HL-60/S4 treated with phorbol 12-myristate 13-acetate at 8.2 ng/mL for 4 days and 3 days (cell line): Measurements from ENCODE around the gene ELMO1.
"Not testable (repeated sequence)": the region's sequence is repeated elsewhere in the genome, so short reads cannot be mapped to it uniquely, and the experiment has no call there.

Experiments used
- in situ Hi-C: fragments of 300-500 bp; cut with MboI; formaldehyde crosslinking; loops from 2 replicates; pipeline ENCODE4 v1.15.0; 2022; ENCODE audit warnings: low sequenced_read_pairs

The ELMO1 gene

GRCh38 chr7:37150856-37151255 lies 297.8 kb downstream of the ELMO1 start:
- in situ Hi-C loops = no loop called here

- in situ Hi-C loops = no loop called here
Measured at GRCh38 chr7:37150180-37150579, 298.5 kb downstream of the ELMO1 start.

GRCh38 chr7:37149773-37150124 lies 298.9 kb downstream of the ELMO1 start:
- in situ Hi-C loops = no loop called here

GRCh38 chr7:37149051-37149772 lies 299.5 kb downstream of the ELMO1 start:
- in situ Hi-C loops = no loop called here

GRCh38 chr7:37145682-37146081 lies 303.0 kb downstream of the ELMO1 start:
- in situ Hi-C loops = no loop called here

GRCh38 chr7:37144423-37144822 lies 304.2 kb downstream of the ELMO1 start:
- in situ Hi-C loops = no loop called here

- in situ Hi-C loops = no loop called here
Measured at GRCh38 chr7:37142958-37143357, 305.7 kb downstream of the ELMO1 start.

- in situ Hi-C loops = no loop called here
Measured at GRCh38 chr7:37141742-37142141, 306.9 kb downstream of the ELMO1 start.

GRCh38 chr7:37133902-37134301 lies 314.8 kb downstream of the ELMO1 start:
- in situ Hi-C loops = not testable (repeated sequence)

GRCh38 chr7:37131855-37132254 lies 316.8 kb downstream of the ELMO1 start:
- in situ Hi-C loops = no loop called here

- in situ Hi-C loops = no loop called here
Measured at GRCh38 chr7:37129035-37129425, 319.6 kb downstream of the ELMO1 start.

GRCh38 chr7:37128327-37129034 lies 320.2 kb downstream of the ELMO1 start:
- in situ Hi-C loops = no loop called here

- in situ Hi-C loops = no loop called here
Measured at GRCh38 chr7:37119296-37119860, 329.3 kb downstream of the ELMO1 start.

- in situ Hi-C loops = no loop called here
Measured at GRCh38 chr7:37118004-37118403, 330.7 kb downstream of the ELMO1 start.

GRCh38 chr7:37117292-37117691 lies 331.4 kb downstream of the ELMO1 start:
- in situ Hi-C loops = no loop called here

- in situ Hi-C loops = no loop called here
Measured at GRCh38 chr7:37116093-37116701, 332.5 kb downstream of the ELMO1 start.

- in situ Hi-C loops = no loop called here
Measured at GRCh38 chr7:37113661-37114355, 334.9 kb downstream of the ELMO1 start.

- in situ Hi-C loops = no loop called here
Measured at GRCh38 chr7:37112876-37113275, 335.8 kb downstream of the ELMO1 start.

GRCh38 chr7:37112218-37112617 lies 336.4 kb downstream of the ELMO1 start:
- in situ Hi-C loops = no loop called here

- in situ Hi-C loops = no loop called here
Measured at GRCh38 chr7:37111459-37111858, 337.2 kb downstream of the ELMO1 start.
